HG02571 (cell line): Measurements from ENCODE around the gene CD300H.
"Not testable (repeated sequence)": the region's sequence is repeated elsewhere in the genome, so short reads cannot be mapped to it uniquely, and the experiment has no call there.

ENCODE experiments used
- ATAC-seq: cut with Tn5 transposase; IDR thresholded peaks from one replicate; pipeline ENCODE4 v1.9.1; 2021; ENCODE audit warnings: mild to moderate bottlenecking, moderate library complexity; ENCODE audit not compliant: unreplicated experiment

Gene CD300H

DNA sequence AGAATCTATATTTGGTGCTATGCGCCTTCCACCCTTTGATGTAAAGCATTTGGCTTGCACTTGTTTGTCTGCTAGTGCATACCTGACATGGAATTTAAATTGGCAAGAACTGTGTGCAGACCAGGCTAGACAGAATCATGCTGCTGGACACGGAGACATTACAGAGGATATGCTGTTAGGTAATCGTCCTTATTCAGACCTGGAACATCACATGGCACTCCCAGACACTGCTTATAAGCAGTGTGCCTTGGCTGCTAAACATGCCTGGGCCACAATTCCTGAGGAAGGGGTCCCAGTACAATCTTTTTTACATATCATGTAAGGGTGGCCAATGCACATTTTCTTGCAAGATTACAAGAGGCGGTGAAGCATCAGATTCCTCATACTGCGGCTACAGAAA is 18.4 kb upstream of the CD300H start:
- no peak for ATAC-seq

- ATAC-seq = no peak
Measured at GRCh38 chr17:74584292-74585060, 17.2 kb upstream of the CD300H start.

- no peak for ATAC-seq
Measured at GRCh38 chr17:74582633-74583032, 15.3 kb upstream of the CD300H start.

- ATAC-seq = no peak
Measured at GRCh38 chr17:74579900-74580299, 12.6 kb upstream of the CD300H start.

GRCh38 chr17:74578979-74579378 is 11.7 kb upstream of the CD300H start:
- no peak for ATAC-seq

GRCh38 chr17:74574489-74575142 is 7.3 kb upstream of the CD300H start:
- ATAC-seq = no peak

DNA sequence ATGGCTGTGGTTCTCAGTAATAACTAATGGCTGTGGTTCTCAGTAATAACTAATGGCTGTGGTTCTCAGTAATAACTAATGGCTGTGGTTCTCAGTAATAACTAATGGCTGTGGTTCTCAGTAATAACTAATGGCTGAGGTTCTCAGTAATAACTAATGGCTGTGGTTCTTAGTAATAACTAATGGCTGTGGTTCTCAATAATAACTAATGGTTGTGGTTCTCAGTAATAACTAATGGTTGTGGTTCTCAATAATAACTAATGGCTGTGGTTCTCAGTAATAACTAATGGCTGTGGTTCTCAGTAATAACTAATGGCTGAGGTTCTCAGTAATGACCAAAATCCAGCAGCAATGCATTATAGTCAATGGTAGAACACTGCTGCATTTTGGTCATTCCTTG is 6.3 kb upstream of the CD300H start:
- ATAC-seq = not testable (repeated sequence)

- ATAC-seq = no peak
Measured at GRCh38 chr17:74573169-74573568, 5.9 kb upstream of the CD300H start.

- ATAC-seq = no peak
Measured at GRCh38 chr17:74571621-74572270, 4.4 kb upstream of the CD300H start.

DNA sequence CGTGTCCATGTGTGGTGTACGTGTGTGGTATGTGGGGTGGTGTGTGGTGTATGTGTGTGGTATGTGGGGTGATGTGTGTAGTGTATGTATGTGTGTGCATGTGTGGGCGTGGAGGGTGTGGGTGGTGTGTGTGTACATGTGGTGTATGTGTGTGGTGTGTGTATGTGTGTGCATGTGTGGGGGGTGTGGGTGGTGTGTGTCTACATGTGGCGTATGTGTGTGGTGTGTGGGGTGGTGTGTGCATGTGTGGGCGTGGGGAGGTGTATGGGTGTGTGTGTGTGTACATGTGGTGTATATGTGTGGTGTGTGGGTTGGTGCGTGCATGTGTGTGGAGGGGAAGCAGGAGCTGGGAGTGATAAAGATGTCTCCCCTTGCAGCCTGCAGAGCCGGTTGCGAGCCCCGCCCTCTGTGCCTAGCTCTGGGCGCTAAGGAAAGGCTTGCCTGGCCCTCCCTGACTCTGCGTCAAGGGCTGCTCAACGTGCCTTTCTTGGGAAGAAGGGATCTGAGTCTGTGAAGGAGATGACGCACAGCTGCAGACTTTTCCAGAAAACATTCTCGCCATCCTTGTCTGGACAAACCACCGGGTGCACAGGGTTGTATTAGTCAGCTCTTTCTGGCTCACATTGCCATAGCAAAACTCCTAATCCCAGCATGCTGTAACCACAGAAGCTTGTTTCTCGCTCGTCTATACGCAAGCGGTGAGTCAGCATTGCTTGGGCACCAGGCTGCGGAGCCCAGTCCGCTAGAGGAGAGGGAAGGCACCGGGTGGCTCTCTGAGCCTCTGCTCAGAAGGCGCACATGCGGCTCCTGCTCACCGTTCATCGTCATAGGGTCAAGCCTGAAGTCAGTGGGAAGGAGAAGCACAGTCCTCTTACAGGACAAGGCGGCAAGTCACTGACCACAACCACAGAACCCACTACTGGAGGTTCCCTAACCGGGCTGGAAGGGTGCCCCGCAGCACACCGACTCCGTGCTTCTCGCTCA is 2.0 kb upstream of the CD300H start:
- no peak for ATAC-seq

DNA sequence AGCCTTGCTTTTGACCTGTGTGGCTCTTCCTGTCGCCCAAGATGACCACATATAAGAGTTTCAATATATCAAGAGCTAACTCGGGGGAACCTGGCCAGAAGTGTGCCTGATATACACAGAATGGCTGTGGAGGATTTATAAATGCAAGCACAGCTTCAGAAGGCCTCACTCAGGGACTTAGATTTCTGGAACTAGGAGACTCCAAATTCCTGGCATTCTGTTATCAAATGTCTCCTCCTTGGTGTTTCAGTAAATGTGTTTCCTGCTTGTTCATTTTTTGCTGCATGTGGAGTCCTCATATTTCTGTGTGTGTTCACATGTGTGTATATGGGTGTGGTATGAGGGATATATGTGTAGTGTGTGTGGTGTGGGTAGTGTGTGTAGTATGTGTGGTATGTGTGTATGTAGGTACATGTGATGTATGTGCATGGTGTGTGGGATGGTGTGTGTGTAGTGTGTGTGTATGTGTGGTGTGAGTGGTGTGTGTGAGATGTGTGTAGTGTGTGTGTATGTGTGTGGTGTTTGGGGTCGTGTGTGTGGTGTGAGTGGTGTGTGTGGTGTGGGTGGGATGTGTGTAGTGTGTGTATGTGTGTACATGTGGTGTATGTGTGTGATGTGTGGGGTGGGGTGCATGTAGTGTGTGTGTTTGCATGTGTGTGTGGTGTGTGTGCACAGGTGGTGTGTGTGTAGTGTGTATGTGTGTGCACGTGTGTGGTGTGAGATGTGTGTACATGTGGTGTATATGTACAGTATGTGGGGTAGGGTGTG is 981 bp upstream of the CD300H start:
- ATAC-seq = no peak

DNA sequence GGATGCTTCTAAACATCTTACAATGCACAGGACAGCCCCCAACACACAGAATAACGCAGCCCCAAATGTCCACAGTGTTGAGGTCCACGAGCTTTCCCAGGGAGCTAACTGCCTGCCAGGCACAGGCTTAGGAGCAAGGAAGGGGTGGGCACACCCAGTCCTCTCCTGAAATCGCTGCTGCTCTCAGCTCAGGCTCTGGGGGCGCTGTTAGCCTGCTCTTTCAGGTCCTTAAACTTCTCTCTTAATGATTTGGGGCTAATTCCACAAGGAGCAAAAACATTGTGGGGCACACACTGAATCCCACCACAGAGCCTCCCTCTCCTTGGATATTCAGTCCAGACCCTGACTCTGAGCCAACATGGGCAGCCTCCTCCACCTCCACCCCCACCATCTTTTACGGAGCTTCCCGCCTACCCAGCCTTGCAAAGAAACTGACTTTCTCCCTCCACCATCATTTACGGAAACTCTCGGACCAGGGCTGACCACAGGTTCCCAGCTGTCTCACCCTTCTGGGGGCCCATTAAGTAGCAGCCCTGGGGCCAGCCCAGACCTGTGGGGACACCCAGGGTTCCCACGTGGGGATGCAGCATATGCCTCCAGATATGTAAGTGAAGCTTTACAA is 1.1 kb downstream of the CD300H start:
- no peak for ATAC-seq

DNA sequence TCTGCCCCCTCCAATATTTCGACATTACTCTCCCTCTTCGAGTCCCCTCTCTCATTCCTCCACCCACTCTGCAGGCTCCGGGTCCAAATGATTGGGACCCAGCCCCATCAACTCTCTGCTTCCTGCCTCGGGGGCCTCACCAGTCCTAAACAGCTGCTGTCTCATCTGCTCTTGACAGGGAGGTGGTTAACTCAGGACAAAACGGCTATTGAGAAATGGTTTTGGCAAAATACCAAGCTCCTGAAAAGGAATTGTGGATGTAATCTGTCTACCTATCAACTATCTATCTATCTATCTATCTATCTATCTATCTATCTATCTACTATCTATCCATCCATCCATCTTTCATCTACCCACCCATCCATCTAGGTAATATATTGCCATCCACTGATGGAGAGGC is 2.2 kb downstream of the CD300H start:
- no peak for ATAC-seq

DNA sequence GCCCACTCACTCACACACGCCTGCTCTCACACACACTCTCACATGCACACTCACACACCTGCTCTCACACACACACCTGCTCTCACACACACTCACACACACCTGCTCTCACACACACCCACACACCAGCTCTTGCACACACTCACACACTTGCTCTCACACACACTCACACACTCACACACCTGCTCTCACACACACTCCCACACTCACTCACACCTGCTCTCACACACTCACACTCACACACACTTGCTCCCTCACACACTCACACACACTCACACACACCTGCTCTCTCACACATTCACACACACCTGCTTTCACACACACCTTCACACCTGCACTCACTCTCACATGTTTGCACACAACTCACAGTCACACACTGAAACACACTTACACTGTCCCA is 4.0 kb downstream of the CD300H start:
- ATAC-seq = no peak

DNA sequence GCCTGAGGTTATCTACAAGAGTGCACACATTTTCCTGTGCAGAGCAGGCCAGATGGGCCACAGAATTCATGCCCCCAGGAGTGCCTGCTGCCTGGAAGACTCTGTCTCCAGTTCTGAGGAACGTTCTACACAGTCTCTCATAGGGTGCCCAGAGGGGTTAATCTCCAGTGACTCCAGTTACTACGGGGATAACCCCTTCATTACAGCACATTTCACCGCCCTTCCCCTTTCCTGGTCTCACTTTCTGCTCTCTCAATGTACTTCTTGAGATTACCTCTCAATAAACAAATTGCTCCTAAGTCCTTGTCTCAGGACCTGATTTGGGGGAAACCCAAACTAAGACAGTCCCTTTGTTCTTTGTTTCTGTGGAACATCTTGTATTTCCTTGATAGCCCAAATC is 5.7 kb downstream of the CD300H start:
- no peak for ATAC-seq

DNA sequence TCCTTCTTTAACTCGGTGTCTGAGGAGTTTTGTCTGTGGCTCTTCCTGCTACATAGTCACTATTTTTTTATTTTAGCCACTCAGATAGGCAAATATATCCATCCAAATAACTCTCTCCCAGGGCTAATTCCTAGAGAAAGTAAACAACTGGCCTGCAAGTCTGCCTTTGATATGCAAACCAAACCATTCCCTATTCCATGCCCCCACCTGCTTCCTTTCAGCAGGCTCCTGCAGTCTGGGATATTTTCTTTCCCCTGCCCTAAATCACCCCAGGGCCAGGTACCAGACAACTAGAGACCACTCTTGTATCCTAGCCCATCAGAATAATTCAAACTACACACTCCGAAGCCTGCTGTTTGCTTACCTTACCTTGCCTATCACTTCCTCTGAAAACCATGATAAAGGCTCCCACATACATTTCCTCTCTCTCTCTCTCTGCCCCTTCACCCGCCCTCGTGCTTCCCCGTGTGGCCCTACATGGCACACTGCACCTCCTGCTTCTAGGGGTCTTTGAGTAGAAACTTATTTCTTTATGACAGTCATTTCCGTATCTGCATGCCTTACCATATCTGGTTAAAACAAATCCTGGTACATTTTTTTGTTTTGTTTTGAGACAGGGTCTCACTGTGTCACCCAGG is 8.3 kb downstream of the CD300H start:
- no peak for ATAC-seq

- not testable (repeated sequence) for ATAC-seq
Measured at GRCh38 chr17:74558402-74558801, 8.9 kb downstream of the CD300H start.

DNA sequence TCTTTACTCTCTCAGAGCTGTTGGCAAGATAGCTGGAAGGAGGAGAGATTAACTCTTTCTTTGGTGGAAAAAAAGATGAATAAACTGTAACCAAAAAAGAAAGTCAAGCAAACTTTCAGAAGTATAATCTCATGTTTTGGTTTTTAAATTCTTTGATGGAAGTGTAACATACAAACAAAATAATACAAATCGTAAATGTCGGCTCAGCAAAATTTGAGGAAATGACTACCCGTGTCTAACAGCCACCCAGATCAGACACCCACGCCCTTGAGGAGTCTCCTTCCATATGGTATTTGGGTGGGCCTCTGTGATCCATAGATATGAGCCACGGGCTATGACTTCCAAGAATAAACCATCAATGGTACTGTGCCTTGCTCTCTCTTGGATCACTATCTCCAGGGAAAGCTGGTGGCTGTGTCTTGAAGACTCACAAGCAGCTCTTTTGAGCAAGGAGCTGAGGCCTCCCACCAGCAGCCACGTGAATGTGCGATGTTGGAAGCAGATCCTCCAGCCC is 11.8 kb downstream of the CD300H start:
- ATAC-seq = no peak

DNA sequence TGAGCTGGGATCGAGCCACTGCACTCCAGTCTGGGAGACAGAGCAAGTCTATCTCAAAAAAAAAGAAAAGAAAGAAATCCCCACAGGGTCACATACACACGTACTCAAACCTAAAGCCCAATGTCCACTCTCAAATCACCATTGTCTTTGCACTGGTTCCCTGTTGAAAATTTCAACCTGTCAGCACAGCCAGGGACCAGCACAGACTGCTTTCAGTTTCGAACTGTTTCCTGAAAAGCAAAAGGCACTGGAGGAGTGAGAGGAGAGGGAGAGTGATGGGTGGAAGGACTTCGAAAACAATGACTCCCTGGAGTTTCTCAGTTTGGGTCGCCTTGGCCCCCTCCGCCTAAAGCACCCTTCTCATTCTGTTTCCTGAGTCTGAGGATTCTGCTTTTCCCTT is 12.4 kb downstream of the CD300H start:
- no peak for ATAC-seq
